Panc1 (cell line): ENCODE measurements around the gene ULBP2. TPM values are rescaled to one million over a fixed set of nuclear protein-coding genes. Genes with fewer than 3 reads are reported as not detected.

Experiments
- ATAC-seq: fragments of 200-7000 bp; cut with Tn5 transposase; 2 replicates; pipeline ENCODE4 v1.9.1; 2020; ENCODE audit warnings: mild to moderate bottlenecking, moderate library complexity
- BruUV-seq: library from RNA; stranded (reverse); fragments of 400-500 nt; replicated peaks from 2 replicates; lab custom pipeline; 2021; lab: Mats Ljungman, UMichigan
- CTCF ChIA-PET: fragments of 300-600 bp; sonication (Branson Sonifier 250); formaldehyde crosslinking; loops from one replicate; lab custom pipeline; 2022; ENCODE audit warnings: antibody characterized with exemption; lab: Charles Lee
- POLR2A ChIA-PET: fragments of 300-600 bp; sonication (Branson Sonifier 250); formaldehyde crosslinking; loops from one replicate; lab custom pipeline; 2022; ENCODE audit warnings: antibody characterized with exemption; lab: Charles Lee
- DNase-seq: peaks from one replicate; pipeline ENCODE4 v3.0.0-alpha.2; 2010; ENCODE audit warnings: low read depth, low spot score
- H3K27ac ChIP-seq: 2 replicates; pipeline ENCODE4 v1.5.1; 2011; ENCODE audit warnings: mild to moderate bottlenecking, low read length, inconsistent platforms
- H3K27me3 ChIP-seq: fragments of 200-500 bp; sonication (Bioruptor generic); 2 replicates; pipeline ENCODE4 v1.6.0; 2014; ENCODE audit warnings: low read length, inconsistent platforms; ENCODE audit not compliant: control insufficient read depth, insufficient read depth
- H3K36me3 ChIP-seq: fragments of 200-500 bp; sonication (Bioruptor generic); 2 replicates; pipeline ENCODE4 v1.5.1; 2014; ENCODE audit warnings: inconsistent platforms, mild to moderate bottlenecking, low read length, moderate library complexity; ENCODE audit not compliant: control insufficient read depth, insufficient read depth
- H3K4me1 ChIP-seq: 2 replicates; pipeline ENCODE4 v1.5.1; 2011; ENCODE audit warnings: inconsistent platforms, mild to moderate bottlenecking, low read length, moderate library complexity; ENCODE audit not compliant: control insufficient read depth, insufficient read depth
- H3K4me3 ChIP-seq, 2 experiments: 2 replicates each; pipeline ENCODE4 v1.5.1; 2011 to 2012; ENCODE audit warnings: low read depth in 2 of 2, low read length in 2 of 2, mild to moderate bottlenecking in 2 of 2, inconsistent platforms in 1 of 2, moderate library complexity in 1 of 2
- H3K9me3 ChIP-seq: fragments of 200-500 bp; sonication (Bioruptor generic); 2 replicates; pipeline ENCODE4 v1.5.1; 2014; ENCODE audit warnings: low read depth, mild to moderate bottlenecking, inconsistent platforms, low read length, moderate library complexity; ENCODE audit not compliant: control insufficient read depth, insufficient read depth
- POLR2AphosphoS5 ChIP-seq: IDR thresholded peaks from 2 replicates; pipeline ENCODE4 v1.6.1; 2012; ENCODE audit warnings: mild to moderate bottlenecking, low read depth, low read length, moderate library complexity
- SIN3A ChIP-seq: IDR thresholded peaks from 2 replicates; pipeline ENCODE4 v1.6.1; 2012; ENCODE audit warnings: low read depth, mild to moderate bottlenecking, low read length, moderate library complexity, borderline replicate concordance; ENCODE audit not compliant: insufficient read depth
- TCF7L2 ChIP-seq: IDR thresholded peaks from 2 replicates; pipeline ENCODE4 v1.6.1; 2011; ENCODE audit warnings: mild to moderate bottlenecking, low read depth, low read length, inconsistent platforms
- in situ Hi-C: cut with HindIII; loops from 2 replicates; pipeline ENCODE4 v1.10.0; 2016; ENCODE audit warnings: low sequenced_read_pairs, low pct_unique_long_range_greater_than_20kb
- intact Hi-C: fragments of 100-400 bp; cut with micrococcal nuclease; formaldehyde crosslinking; loops from one replicate; pipeline ENCODE4 v1.10.0; 2022; ENCODE audit not compliant: unreplicated experiment
- total RNA-seq: library from RNA; stranded (reverse); gene quantifications from one replicate; pipeline ENCODE4 v1.2.1, GENCODE V29; 2021; ENCODE audit not compliant: unreplicated experiment
- TF ChIP-seq, protein P1 (sequence below): fragments of 450-650 bp; IDR thresholded peaks from 2 replicates; pipeline ENCODE4 v1.5.1; 2017; ENCODE audit warnings: mild to moderate bottlenecking
- TF ChIP-seq, protein P2 (sequence below), 2 experiments: IDR thresholded peaks; 2 replicates each; pipeline ENCODE4 v1.6.1; 2011 to 2012; ENCODE audit warnings: low read depth in 2 of 2, control low read depth in 1 of 2, low read length in 1 of 2, mild to moderate bottlenecking in 1 of 2, moderate library complexity in 1 of 2; ENCODE audit not compliant: insufficient read depth in 1 of 2

Gene ULBP2
- total RNA-seq, 1 experiment from 2014 or later, result 0.69 TPM

DNA sequence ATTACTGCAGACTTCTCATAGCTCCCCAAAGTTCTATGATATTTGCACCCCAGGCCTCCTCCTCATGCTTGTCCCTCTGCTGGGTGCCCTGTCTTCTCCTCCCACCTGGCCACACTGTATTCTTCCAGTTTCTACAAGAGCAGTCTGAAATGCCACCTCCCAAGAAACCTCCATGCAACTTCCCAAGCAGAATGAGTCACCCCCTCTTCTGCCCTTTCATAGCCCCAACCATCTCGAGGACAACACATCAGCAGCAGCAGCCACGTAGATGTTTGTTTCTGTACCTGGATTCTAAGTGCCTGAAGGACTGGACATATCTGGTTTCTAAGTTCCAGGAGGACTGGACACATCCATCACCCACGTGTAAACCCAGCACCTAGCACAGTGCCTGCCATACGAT is 6.6 kb upstream of the ULBP2 start:
- Histone ChIP-seq H3K4me1 (peaks cover 6% of the 10 kb centered on the region), H3K36me3 (no peaks in the 10 kb centered on the region), H3K27ac (no peak overlapping the region), H3K4me3 (no peak overlapping the region), H3K9me3 (no peaks in the 10 kb centered on the region), H3K27me3 (peaks cover 21% of the 10 kb centered on the region)
- ChIA-PET CTCF (no interaction called here), POLR2A (no interaction called here)
- in situ Hi-C loops (no loop called here), intact Hi-C loops (loop anchor here (2.0 kb wide), 1 partner anchor 82 kb away; no protein-coding TSS in a partner anchor)
- no TSS peak for BruUV-seq
- TF ChIP-seq, protein P1, sequence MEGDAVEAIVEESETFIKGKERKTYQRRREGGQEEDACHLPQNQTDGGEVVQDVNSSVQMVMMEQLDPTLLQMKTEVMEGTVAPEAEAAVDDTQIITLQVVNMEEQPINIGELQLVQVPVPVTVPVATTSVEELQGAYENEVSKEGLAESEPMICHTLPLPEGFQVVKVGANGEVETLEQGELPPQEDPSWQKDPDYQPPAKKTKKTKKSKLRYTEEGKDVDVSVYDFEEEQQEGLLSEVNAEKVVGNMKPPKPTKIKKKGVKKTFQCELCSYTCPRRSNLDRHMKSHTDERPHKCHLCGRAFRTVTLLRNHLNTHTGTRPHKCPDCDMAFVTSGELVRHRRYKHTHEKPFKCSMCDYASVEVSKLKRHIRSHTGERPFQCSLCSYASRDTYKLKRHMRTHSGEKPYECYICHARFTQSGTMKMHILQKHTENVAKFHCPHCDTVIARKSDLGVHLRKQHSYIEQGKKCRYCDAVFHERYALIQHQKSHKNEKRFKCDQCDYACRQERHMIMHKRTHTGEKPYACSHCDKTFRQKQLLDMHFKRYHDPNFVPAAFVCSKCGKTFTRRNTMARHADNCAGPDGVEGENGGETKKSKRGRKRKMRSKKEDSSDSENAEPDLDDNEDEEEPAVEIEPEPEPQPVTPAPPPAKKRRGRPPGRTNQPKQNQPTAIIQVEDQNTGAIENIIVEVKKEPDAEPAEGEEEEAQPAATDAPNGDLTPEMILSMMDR, result no peak
- TF ChIP-seq POLR2AphosphoS5 (no peak), SIN3A (no peak), TCF7L2 (no peak)
- TF ChIP-seq, protein P2, sequence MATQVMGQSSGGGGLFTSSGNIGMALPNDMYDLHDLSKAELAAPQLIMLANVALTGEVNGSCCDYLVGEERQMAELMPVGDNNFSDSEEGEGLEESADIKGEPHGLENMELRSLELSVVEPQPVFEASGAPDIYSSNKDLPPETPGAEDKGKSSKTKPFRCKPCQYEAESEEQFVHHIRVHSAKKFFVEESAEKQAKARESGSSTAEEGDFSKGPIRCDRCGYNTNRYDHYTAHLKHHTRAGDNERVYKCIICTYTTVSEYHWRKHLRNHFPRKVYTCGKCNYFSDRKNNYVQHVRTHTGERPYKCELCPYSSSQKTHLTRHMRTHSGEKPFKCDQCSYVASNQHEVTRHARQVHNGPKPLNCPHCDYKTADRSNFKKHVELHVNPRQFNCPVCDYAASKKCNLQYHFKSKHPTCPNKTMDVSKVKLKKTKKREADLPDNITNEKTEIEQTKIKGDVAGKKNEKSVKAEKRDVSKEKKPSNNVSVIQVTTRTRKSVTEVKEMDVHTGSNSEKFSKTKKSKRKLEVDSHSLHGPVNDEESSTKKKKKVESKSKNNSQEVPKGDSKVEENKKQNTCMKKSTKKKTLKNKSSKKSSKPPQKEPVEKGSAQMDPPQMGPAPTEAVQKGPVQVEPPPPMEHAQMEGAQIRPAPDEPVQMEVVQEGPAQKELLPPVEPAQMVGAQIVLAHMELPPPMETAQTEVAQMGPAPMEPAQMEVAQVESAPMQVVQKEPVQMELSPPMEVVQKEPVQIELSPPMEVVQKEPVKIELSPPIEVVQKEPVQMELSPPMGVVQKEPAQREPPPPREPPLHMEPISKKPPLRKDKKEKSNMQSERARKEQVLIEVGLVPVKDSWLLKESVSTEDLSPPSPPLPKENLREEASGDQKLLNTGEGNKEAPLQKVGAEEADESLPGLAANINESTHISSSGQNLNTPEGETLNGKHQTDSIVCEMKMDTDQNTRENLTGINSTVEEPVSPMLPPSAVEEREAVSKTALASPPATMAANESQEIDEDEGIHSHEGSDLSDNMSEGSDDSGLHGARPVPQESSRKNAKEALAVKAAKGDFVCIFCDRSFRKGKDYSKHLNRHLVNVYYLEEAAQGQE (IDR thresholded peaks at IDR 0.05; ENCODE audit: insufficient read depth in 1 of 2, low read depth in 2 of 2, low read length in 1 of 2), result no peak
- DNase-seq (no peak), ATAC-seq (no peak)

DNA sequence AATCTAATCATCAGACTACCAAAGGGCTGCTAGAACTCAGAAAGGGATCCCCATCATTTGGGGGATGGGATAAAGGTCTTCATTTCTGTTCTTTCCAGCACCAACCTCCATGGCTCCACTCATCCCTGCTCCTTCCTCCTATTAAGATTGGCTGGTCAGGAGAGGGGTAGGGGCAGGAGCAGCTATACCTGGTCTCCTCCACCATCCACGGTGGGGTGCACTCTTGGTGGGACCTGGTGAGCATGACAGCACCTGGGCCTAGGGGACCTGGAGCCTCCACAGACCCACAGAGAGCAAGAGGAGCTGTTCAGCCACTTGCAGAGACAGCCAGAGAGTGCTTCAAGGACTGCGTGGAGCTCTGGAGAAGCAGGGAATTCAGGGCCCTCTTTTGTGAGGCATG is 6.1 kb upstream of the ULBP2 start:
- intact Hi-C loops (loop anchor here (2.0 kb wide), 1 partner anchor 81 kb away; no protein-coding TSS in a partner anchor), in situ Hi-C loops (no loop called here)
- ATAC-seq (no peak), DNase-seq (no peak)
- H3K9me3 ChIP-seq, result no peaks in the 10 kb centered on the region
- POLR2A ChIA-PET, result no interaction called here
- H3K36me3 ChIP-seq, result no peaks in the 10 kb centered on the region
- no TSS peak for BruUV-seq
- TF ChIP-seq SIN3A, result no peak
- TF ChIP-seq, protein P2 (IDR thresholded peaks at IDR 0.05; ENCODE audit: insufficient read depth in 1 of 2, low read depth in 2 of 2, low read length in 1 of 2), result no peak
- TF ChIP-seq, protein P1, result no peak
- no peak for TF ChIP-seq TCF7L2
- H3K4me1 ChIP-seq, result peaks cover 6% of the 10 kb centered on the region
- H3K27ac ChIP-seq, result no peak overlapping the region
- no peak overlapping the region for H3K4me3 ChIP-seq
- peaks cover 21% of the 10 kb centered on the region for H3K27me3 ChIP-seq
- CTCF ChIA-PET, result no interaction called here
